K562 (cell line): ENCODE measurements around the gene ORC4. TPM values are rescaled to one million over a fixed set of nuclear protein-coding genes. Genes with fewer than 3 reads are reported as not detected.
"Not testable (repeated sequence)": the region's sequence is repeated elsewhere in the genome, so short reads cannot be mapped to it uniquely, and the experiment has no call there.

Experiments
- ATAC-seq: fragments of 200-7000 bp; cut with Tn5 transposase; 3 replicates; pipeline ENCODE4 v1.9.1; 2020; ENCODE audit warnings: moderate library complexity
- BruUV-seq: library from RNA; stranded (reverse); fragments of 400-500 nt; replicated peaks from 2 replicates; lab custom pipeline; 2021; lab: Mats Ljungman, UMichigan
- CTCF ChIA-PET: fragments of 300-600 bp; formaldehyde crosslinking; extraction: SDS; loops from one replicate; lab custom pipeline; 2021; ENCODE audit warnings: low intra/inter-chr PET ratio; lab: Yijun Ruan, JAX
- POLR2A ChIA-PET: fragments of 300-600, 350-650 bp; sonication (Branson Sonifier 250); formaldehyde crosslinking; extraction: SDS; loops from one replicate; lab custom pipeline; 2021; ENCODE audit warnings: antibody characterized with exemption, inconsistent platforms; lab: Yijun Ruan, JAX
- DNase-seq, 4 experiments: peaks; one replicate each; pipeline versions ENCODE4 v3.0.0 to v3.0.0-alpha.2; 2011 to 2018; ENCODE audit warnings: low spot score in 3 of 4, mixed read lengths in 3 of 4; ENCODE audit errors: extremely low read depth in 1 of 4
- FAIRE-seq: peaks from 2 replicates; lab custom pipeline; 2011; peaks lifted over from hg19 to GRCh38; lab: Jason Lieb, UNC
- H2AFZ ChIP-seq: 2 replicates; pipeline ENCODE4 v1.6.0; 2011; ENCODE audit warnings: low read depth, low read length, control low read depth, inconsistent platforms
- H3K27ac ChIP-seq: fragments of 200-600 bp; 3 replicates; pipeline ENCODE4 v1.8.0; 2011; ENCODE audit warnings: low read depth, mild to moderate bottlenecking, control low read depth, inconsistent platforms, low read length, moderate library complexity, mixed read lengths; ENCODE audit errors: extremely low read depth
- H3K27me3 ChIP-seq, 2 experiments: fragments of 300-600 bp in 1 of 2; 2 replicates in 1 of 2; 3 replicates in 1 of 2; pipeline versions ENCODE4 v1.6.0 to v1.8.0; 2011; ENCODE audit warnings: inconsistent platforms in 2 of 2, low read length in 2 of 2, mild to moderate bottlenecking in 1 of 2, mixed read lengths in 1 of 2, moderate library complexity in 1 of 2; ENCODE audit not compliant: control insufficient read depth in 2 of 2, insufficient read depth in 2 of 2
- H3K36me3 ChIP-seq: fragments of 300-600 bp; 3 replicates; pipeline ENCODE4 v1.8.0; 2011; ENCODE audit warnings: mild to moderate bottlenecking, low read length, inconsistent platforms; ENCODE audit not compliant: control insufficient read depth, insufficient read depth
- H3K4me1 ChIP-seq, 2 experiments: fragments of 200-600 bp in 1 of 2; replicated peaks in 1 of 2; 2 replicates in 1 of 2; 3 replicates in 1 of 2; pipeline versions ENCODE4 v1.5.1 to v1.8.0; 2011; ENCODE audit warnings: inconsistent platforms in 2 of 2, low read length in 2 of 2, mild to moderate bottlenecking in 1 of 2, mixed read lengths in 1 of 2, moderate library complexity in 1 of 2; ENCODE audit not compliant: control insufficient read depth in 2 of 2, insufficient read depth in 2 of 2
- H3K4me2 ChIP-seq: 2 replicates; pipeline ENCODE4 v1.6.1; 2011; ENCODE audit warnings: low read length, control low read depth, inconsistent platforms, mixed read lengths; ENCODE audit not compliant: insufficient read depth
- H3K4me3 ChIP-seq: fragments of 200-600 bp; sonication (generic), shearing (Covaris generic); 2 replicates; pipeline ENCODE4 v1.5.1; 2016; ENCODE audit warnings: control low read depth, inconsistent platforms
- H3K79me2 ChIP-seq: fragments of 200-600 bp; 3 replicates; pipeline ENCODE4 v1.8.0; 2011; ENCODE audit warnings: low read length, inconsistent platforms; ENCODE audit not compliant: control insufficient read depth, insufficient read depth
- H3K9ac ChIP-seq, 2 experiments: 2 replicates each; pipeline versions ENCODE4 v1.6.0 to v1.6.1; 2011; ENCODE audit warnings: low read depth in 2 of 2, low read length in 2 of 2, control low read depth in 1 of 2, inconsistent platforms in 1 of 2, mild to moderate bottlenecking in 1 of 2, mixed read lengths in 1 of 2; ENCODE audit not compliant: insufficient read depth in 1 of 2
- H3K9me1 ChIP-seq: one replicate; pipeline ENCODE4 v1.6.0; 2011; ENCODE audit warnings: inconsistent platforms, mild to moderate bottlenecking, low read length, moderate library complexity; ENCODE audit not compliant: control insufficient read depth, insufficient read depth
- H3K9me3 ChIP-seq: replicated peaks from 2 replicates; pipeline ENCODE4 v1.5.1; 2011; ENCODE audit warnings: low read depth, low read length, inconsistent platforms; ENCODE audit not compliant: control insufficient read depth, insufficient read depth
- H4K20me1 ChIP-seq: replicated peaks from 2 replicates; pipeline ENCODE4 v1.6.1; 2011; ENCODE audit warnings: low read length, inconsistent platforms, mixed read lengths; ENCODE audit not compliant: control insufficient read depth, insufficient read depth
- CBX1 ChIP-seq: sonication (generic); IDR thresholded peaks from 2 replicates; pipeline ENCODE4 v1.6.1; 2016; ENCODE audit warnings: antibody characterized with exemption, low read depth, mild to moderate bottlenecking
- COPS2 ChIP-seq: fragments of 450-650 bp; conservative IDR thresholded peaks from 2 replicates; pipeline ENCODE4 v1.6.1; 2016; ENCODE audit warnings: mild to moderate bottlenecking, moderate library complexity
- MYC ChIP-seq, 2 experiments: fragments of 250-450 bp in 1 of 2; sonication (Bioruptor Pico) in 1 of 2; IDR thresholded peaks; 2 replicates each; pipeline versions ENCODE4 v1.5.1 to v1.6.1; 2012 to 2021; ENCODE audit warnings: low read depth in 2 of 2, borderline replicate concordance in 1 of 2, improper control_type of control experiment in 1 of 2, low read length in 1 of 2, mild to moderate bottlenecking in 1 of 2, moderate library complexity in 1 of 2
- ZNF263 ChIP-seq: sonication (generic); formaldehyde crosslinking; IDR thresholded peaks from 2 replicates; pipeline ENCODE4 v1.8.0; 2022; ENCODE audit warnings: mild to moderate bottlenecking, missing genetic modification reagents, borderline replicate concordance
- in situ Hi-C: fragments of 300-500 bp; cut with MboI; formaldehyde crosslinking; loops from 4 replicates; pipeline ENCODE4 v1.15.0; 2018; ENCODE audit warnings: inconsistent platforms, mixed read lengths
- intact Hi-C: fragments of 100-400 bp; cut with micrococcal nuclease; formaldehyde crosslinking; loops from 2 replicates; pipeline ENCODE4 v1.14.2; 2022
- polyA plus RNA-seq, 8 experiments: library from polyadenylated mRNA; depleted of rRNA in 4 of 8; stranded (reverse) in 5 of 8; unstranded in 3 of 8; fragments of >200 nt; fragmentation: Nextera tagmentation in 2 of 8; fragmentation: Illumina TruSeq in 1 of 8; extraction: Ambion mirVana in 2 of 8; extraction: Trizol in 1 of 8; gene quantifications; 2 replicates each; pipeline versions ENCODE4 v1.2.1 to v1.2.3, GENCODE V29; 2011 to 2014; ENCODE audit warnings: inconsistent platforms in 1 of 8, missing spikeins in 1 of 8
- total RNA-seq, 7 experiments: library from RNA; depleted of rRNA in 6 of 7; stranded (reverse); fragments of >200 nt in 6 of 7; fragmentation: Illumina TruSeq in 2 of 7; extraction: Trizol in 2 of 7; gene quantifications; 2 replicates each; pipeline versions ENCODE4 v1.2.1 to v1.2.3, GENCODE V29; 2011 to 2021; ENCODE audit warnings: low replicate concordance in 1 of 7
- TF ChIP-seq, protein P1 (sequence below), 2 experiments: IDR thresholded peaks; 2 replicates each; pipeline ENCODE4 v1.6.1; 2012; ENCODE audit warnings: improper control_type of control experiment in 2 of 2, low read depth in 2 of 2, low read length in 2 of 2, borderline replicate concordance in 1 of 2

ORC4 gene
- total and polyA plus RNA-seq, 9 of the 15 experiments (the other 6 are each of a cell fraction or from before 2014, with no cell fraction given) = 58.6 to 100 (median 70.5) TPM

DNA sequence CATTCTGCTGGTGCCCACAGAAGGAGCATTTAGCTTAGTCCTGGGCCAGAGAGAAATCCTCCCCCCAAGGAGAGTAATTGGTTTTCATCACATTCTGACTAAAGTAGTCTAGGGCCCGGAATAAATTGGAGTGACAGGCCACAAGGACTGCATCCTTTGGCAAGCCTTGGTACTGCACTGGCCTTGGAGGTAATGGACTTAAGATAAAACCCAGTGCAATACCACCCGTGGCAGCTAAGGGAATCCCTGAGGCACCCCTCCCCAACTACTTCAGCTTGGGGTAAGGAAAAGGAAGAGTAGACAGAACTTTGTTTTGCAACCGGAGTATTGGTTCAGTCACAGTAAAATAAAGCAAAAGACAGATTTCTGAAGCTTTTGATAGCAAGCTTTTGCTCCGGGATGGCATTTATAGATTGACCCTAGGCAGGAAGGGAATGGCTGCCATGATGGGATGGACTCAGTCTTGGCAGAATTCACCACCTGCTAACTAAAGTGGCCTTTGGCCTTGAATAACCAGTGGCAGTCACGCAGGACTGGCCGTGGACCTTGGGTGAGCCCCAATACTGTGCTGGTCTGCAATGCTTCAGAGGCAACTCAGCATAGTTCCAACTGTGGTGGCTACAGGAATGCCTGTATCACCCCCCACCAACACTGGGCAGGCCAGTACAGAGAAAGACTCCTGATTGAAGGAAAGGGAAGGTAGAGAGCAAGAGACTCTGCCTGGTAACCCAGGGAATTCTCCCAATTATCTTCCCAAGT is 14.1 kb downstream of the ORC4 start (continued):
- TF ChIP-seq, protein P1, sequence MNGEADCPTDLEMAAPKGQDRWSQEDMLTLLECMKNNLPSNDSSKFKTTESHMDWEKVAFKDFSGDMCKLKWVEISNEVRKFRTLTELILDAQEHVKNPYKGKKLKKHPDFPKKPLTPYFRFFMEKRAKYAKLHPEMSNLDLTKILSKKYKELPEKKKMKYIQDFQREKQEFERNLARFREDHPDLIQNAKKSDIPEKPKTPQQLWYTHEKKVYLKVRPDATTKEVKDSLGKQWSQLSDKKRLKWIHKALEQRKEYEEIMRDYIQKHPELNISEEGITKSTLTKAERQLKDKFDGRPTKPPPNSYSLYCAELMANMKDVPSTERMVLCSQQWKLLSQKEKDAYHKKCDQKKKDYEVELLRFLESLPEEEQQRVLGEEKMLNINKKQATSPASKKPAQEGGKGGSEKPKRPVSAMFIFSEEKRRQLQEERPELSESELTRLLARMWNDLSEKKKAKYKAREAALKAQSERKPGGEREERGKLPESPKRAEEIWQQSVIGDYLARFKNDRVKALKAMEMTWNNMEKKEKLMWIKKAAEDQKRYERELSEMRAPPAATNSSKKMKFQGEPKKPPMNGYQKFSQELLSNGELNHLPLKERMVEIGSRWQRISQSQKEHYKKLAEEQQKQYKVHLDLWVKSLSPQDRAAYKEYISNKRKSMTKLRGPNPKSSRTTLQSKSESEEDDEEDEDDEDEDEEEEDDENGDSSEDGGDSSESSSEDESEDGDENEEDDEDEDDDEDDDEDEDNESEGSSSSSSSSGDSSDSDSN (IDR thresholded peaks at IDR 0.05; ENCODE audit: borderline replicate concordance in 1 of 2, low read depth in 2 of 2, low read length in 2 of 2) = no peak
- TF ChIP-seq ZNF263 (CRISPR knock-in tag) = no peak
- no peak for TF ChIP-seq MYC (IDR thresholded peaks at IDR 0.05; ENCODE audit: low read depth, low read length)
- TF ChIP-seq MYC (CRISPR knock-in tag; IDR thresholded peaks at IDR 0.05; ENCODE audit: borderline replicate concordance, low read depth) = no peak
- TF ChIP-seq CBX1 = no peak
- TF ChIP-seq COPS2 = no peak
- TF ChIP-seq, all 486 proteins: peak for 0

DNA sequence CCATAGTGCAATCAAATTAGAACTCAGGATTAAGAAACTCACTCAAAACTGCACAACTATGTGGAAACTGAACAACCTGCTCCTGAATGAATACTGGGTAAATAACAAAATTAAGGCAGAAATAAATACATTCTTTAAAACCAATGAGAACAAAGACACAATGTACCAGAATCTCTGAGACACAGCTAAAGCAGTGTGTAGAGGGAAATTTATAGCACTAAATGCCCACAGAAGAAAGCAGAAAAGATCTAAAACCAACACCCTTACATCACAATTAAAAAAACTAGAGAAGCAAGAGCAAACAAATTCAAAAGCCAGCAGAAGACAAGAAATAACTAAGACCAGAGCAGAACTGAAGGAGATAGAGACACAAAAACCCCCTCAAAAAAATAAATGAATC is 18.1 kb downstream of the ORC4 start:
- CTCF ChIA-PET, ATAC-seq, H3K9me3 ChIP-seq, H3K4me2 ChIP-seq, H3K36me3 ChIP-seq, DNase-seq, BruUV-seq, in situ Hi-C loops, intact Hi-C loops, H3K27me3 ChIP-seq, H3K9ac ChIP-seq, H3K4me1 ChIP-seq, H2AFZ ChIP-seq, FAIRE-seq, H3K4me3 ChIP-seq, H3K27ac ChIP-seq, H3K9me1 ChIP-seq, H4K20me1 ChIP-seq: not testable (repeated sequence)
- peaks cover 81% of the 10 kb centered on the region for H3K79me2 ChIP-seq
- POLR2A ChIA-PET = interaction anchor here (0.7 kb wide), 1 partner anchor 10 kb away, joined by 4 read pairs; no protein-coding TSS in a partner anchor
